ENCODE measurements around the gene MPV17L. TPM values are rescaled to one million over a fixed set of nuclear protein-coding genes. Genes with fewer than 3 reads are reported as not detected.

Gene MPV17L
- total RNA-seq, 1 donor from 2014 or later, result 7.0 TPM

DNA sequence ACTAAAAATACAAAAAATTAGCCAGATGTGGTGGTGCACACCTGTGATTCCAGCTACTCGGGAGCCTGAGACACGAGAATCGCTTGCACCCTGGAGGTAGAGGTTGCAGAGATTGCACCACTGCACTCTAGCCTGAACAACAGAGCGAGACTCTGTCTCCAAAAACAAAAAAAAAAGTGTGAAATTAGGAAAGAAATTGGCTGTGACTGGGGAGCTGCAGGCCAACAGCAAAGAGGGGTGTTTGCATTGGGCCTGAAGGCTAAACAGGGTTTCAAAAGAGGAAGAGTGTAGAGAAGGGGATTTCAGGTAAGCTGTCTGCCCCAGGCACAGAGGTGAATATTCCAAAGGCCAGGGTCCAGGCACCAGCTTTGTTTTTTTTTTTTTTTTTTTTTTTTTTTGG is 48.2 kb downstream of the MPV17L start:
- H3K27ac ChIP-seq (replicated peaks), result no peak overlapping the region
- H3K36me3 ChIP-seq, result no peaks in the 10 kb centered on the region
- H3K4me1 ChIP-seq, result peaks cover 18% of the 10 kb centered on the region
- no peak overlapping the region for H3K4me3 ChIP-seq
- intact Hi-C loops (cut with micrococcal nuclease), result loop anchor here (10.0 kb wide), 2 partner anchors 111 to 281 kb away; no protein-coding TSS in a partner anchor
- no peak for DNase-seq
- H3K9me3 ChIP-seq (replicated peaks), result peaks cover 6% of the 10 kb centered on the region
- TF ChIP-seq CTCF (IDR thresholded peaks at IDR 0.05; ENCODE audit: borderline replicate concordance), result no peak
- H3K27me3 ChIP-seq (ENCODE audit: low read depth), result no peaks in the 10 kb centered on the region

- Histone ChIP-seq H3K27me3 (ENCODE audit: low read depth) (no peaks in the 10 kb centered on the region), H3K4me3 (no peak overlapping the region), H3K36me3 (no peaks in the 10 kb centered on the region), H3K27ac (replicated peaks) (no peak overlapping the region), H3K9me3 (replicated peaks) (peaks cover 6% of the 10 kb centered on the region), H3K4me1 (peaks cover 16% of the 10 kb centered on the region)
- TF ChIP-seq CTCF (IDR thresholded peaks at IDR 0.05; ENCODE audit: borderline replicate concordance), result no peak
- intact Hi-C loops (cut with micrococcal nuclease), result loop anchor here (10.0 kb wide), 2 partner anchors 111 to 281 kb away; no protein-coding TSS in a partner anchor
- no peak for DNase-seq
These were observed 48.7 kb downstream of the MPV17L start for GRCh38 chr16:15444264-15444663.

GRCh38 chr16:15445450-15445849 is 49.9 kb downstream of the MPV17L start:
- intact Hi-C loops (cut with micrococcal nuclease), result loop anchor here (10.0 kb wide), 2 partner anchors 109 to 279 kb away; no protein-coding TSS in a partner anchor
- Histone ChIP-seq H3K36me3 (no peaks in the 10 kb centered on the region), H3K9me3 (replicated peaks) (peaks cover 6% of the 10 kb centered on the region), H3K27me3 (ENCODE audit: low read depth) (no peaks in the 10 kb centered on the region), H3K27ac (replicated peaks) (no peak overlapping the region), H3K4me1 (peaks cover 4% of the 10 kb centered on the region), H3K4me3 (no peak overlapping the region)
- no peak for TF ChIP-seq CTCF (IDR thresholded peaks at IDR 0.05; ENCODE audit: borderline replicate concordance)
- DNase-seq, result no peak

GRCh38 chr16:15446901-15447300 is 51.3 kb downstream of the MPV17L start:
- intact Hi-C loops (cut with micrococcal nuclease), result loop anchor here (10.0 kb wide), 2 partner anchors 108 to 278 kb away; no protein-coding TSS in a partner anchor
- Histone ChIP-seq H3K9me3 (replicated peaks) (peaks cover 6% of the 10 kb centered on the region), H3K27ac (replicated peaks) (no peak overlapping the region), H3K27me3 (ENCODE audit: low read depth) (no peaks in the 10 kb centered on the region), H3K36me3 (no peaks in the 10 kb centered on the region), H3K4me1 (no peaks in the 10 kb centered on the region), H3K4me3 (no peak overlapping the region)
- TF ChIP-seq CTCF (IDR thresholded peaks at IDR 0.05; ENCODE audit: borderline replicate concordance), result no peak
- DNase-seq, result no peak

- Histone ChIP-seq H3K27me3 (ENCODE audit: low read depth) (no peaks in the 10 kb centered on the region), H3K9me3 (replicated peaks) (peaks cover under 1% of the 10 kb centered on the region), H3K4me1 (no peaks in the 10 kb centered on the region), H3K36me3 (no peaks in the 10 kb centered on the region), H3K4me3 (no peak overlapping the region), H3K27ac (replicated peaks) (no peak overlapping the region)
- DNase-seq, result peak; percentile 17
- intact Hi-C loops (cut with micrococcal nuclease), result no loop called here
- no peak for TF ChIP-seq CTCF (IDR thresholded peaks at IDR 0.05; ENCODE audit: borderline replicate concordance)
These were observed 55.1 kb downstream of the MPV17L start for GRCh38 chr16:15450624-15451023.

Measured in left ventricle myocardium inferior (tissue), 1 donor.